Brain microvascular endothelial cell (primary cell): ENCODE measurements around the gene PRPF19.

Experiments
- DNase-seq: peaks from one replicate; pipeline ENCODE4 v3.0.0-alpha.2; 2020
- H3K27ac ChIP-seq: fragments of 250-450 bp; sonication (Bioruptor Pico); 2 replicates; pipeline ENCODE4 v1.5.1; 2020; ENCODE audit warnings: mild to moderate bottlenecking, moderate library complexity
- H3K27me3 ChIP-seq: fragments of 250-450 bp; sonication (Bioruptor Pico); replicated peaks from 2 replicates; pipeline ENCODE4 v1.5.1; 2020; ENCODE audit warnings: mild to moderate bottlenecking
- H3K36me3 ChIP-seq: fragments of 250-450 bp; sonication (Bioruptor Pico); replicated peaks from 2 replicates; pipeline ENCODE4 v1.5.1; 2020; ENCODE audit warnings: mild to moderate bottlenecking
- H3K4me3 ChIP-seq: 2 replicates; pipeline ENCODE4 v1.5.1; 2011; ENCODE audit warnings: low read depth, mild to moderate bottlenecking, control low read depth, low read length, moderate library complexity
- in situ Hi-C: cut with HindIII; loops from 2 replicates; pipeline ENCODE4 v1.10.0; 2017; ENCODE audit warnings: low sequenced_read_pairs, low pct_ligation_motif_present
- TF ChIP-seq, protein P1 (sequence below): IDR thresholded peaks from 2 replicates; pipeline ENCODE4 v1.5.1; 2011; ENCODE audit warnings: low read depth, mild to moderate bottlenecking, moderate library complexity, low read length, control low read depth, inconsistent platforms; ENCODE audit errors: missing control alignments

PRPF19 gene

DNA sequence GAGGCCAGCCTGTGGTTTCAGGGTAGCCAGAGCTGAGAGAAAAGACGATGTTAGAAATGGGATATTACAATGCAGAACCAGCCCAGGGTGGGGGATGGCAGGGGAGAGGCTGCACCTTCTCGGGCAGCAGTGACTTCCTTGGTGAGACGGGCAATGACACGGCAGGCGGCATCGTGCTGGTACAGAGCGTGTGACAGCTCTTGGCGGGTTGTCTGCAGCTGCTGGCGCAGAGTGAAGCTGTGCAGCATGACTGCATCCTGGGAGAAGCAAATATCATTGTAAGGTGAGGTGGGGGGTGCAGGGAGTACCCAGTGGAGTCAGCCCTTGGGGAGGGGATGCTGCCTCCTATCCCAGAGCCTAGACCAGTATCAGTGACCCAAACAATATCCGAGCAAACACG is 3.8 kb downstream of the PRPF19 start:
- Histone ChIP-seq H3K4me3 (no peak overlapping the region), H3K36me3 (peaks cover 46% of the 10 kb centered on the region), H3K27me3 (no peaks in the 10 kb centered on the region), H3K27ac (no peak overlapping the region)
- DNase-seq: no peak
- in situ Hi-C loops: loop anchor here (10.0 kb wide), 1 partner anchor 128 kb away; no protein-coding TSS in a partner anchor
- TF ChIP-seq, protein P1, sequence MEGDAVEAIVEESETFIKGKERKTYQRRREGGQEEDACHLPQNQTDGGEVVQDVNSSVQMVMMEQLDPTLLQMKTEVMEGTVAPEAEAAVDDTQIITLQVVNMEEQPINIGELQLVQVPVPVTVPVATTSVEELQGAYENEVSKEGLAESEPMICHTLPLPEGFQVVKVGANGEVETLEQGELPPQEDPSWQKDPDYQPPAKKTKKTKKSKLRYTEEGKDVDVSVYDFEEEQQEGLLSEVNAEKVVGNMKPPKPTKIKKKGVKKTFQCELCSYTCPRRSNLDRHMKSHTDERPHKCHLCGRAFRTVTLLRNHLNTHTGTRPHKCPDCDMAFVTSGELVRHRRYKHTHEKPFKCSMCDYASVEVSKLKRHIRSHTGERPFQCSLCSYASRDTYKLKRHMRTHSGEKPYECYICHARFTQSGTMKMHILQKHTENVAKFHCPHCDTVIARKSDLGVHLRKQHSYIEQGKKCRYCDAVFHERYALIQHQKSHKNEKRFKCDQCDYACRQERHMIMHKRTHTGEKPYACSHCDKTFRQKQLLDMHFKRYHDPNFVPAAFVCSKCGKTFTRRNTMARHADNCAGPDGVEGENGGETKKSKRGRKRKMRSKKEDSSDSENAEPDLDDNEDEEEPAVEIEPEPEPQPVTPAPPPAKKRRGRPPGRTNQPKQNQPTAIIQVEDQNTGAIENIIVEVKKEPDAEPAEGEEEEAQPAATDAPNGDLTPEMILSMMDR: no peak

DNA sequence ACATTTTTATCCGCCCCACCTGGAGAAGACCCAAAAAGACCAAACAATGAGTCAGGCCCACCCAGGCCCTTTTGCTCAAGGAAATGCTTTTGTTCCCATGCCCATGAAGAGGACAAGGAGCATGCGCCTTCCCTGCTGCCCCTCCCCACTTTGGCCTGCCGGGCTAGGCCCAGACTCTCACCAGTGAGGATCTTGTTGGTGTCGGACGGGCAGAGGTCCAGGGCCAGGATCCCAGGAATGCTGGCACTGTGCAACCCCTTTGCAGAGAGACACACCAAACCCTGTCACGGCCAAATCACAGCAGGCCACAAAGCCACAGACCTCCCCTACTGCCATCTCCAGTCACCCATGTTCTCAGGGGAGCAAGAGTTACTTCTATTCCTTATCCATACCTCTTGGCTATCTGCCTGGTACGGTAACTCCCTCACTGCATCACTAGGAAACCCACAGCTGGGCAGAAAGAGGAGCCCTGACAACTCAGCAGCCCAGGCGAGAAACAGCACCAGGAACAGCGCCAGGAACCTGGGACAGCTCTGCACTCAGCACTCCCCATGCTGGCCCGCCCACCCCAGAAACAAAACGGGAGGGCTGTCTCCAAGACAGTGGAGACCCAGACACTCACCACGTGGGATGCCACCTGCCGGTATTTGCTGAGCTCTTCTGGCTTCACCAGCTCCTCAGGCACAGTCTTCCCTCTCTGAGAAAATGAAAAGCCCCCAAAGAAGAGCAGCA is 5.5 kb downstream of the PRPF19 start:
- in situ Hi-C loops: loop anchor here (10.0 kb wide), 1 partner anchor 126 kb away; no protein-coding TSS in a partner anchor
- H3K36me3 ChIP-seq: peaks cover 64% of the 10 kb centered on the region
- TF ChIP-seq, protein P1: no peak
- H3K27ac ChIP-seq: no peak overlapping the region
- H3K27me3 ChIP-seq: no peaks in the 10 kb centered on the region
- DNase-seq: no peak
- H3K4me3 ChIP-seq: no peak overlapping the region

DNA sequence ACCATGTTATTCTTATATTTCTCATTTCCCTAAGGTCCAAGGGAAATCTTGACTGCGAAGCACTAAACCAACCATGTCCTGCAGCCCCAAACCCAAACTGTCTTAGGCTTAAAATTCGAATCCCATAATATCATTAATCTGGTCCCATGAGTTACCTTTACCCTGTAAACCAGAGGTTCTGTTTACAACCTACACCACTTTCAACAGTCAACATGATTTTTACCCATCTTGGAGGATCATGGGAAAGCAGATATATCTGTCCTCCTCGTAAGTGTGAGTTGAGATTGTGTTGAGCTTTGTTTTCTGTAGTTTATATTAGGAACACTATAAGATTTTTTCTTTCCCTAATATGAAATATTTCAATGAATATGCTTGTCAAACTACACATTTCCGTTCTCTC is 6.4 kb downstream of the PRPF19 start:
- peaks cover 68% of the 10 kb centered on the region for H3K36me3 ChIP-seq
- H3K27ac ChIP-seq: no peak overlapping the region
- no peaks in the 10 kb centered on the region for H3K27me3 ChIP-seq
- TF ChIP-seq, protein P1: no peak
- DNase-seq: no peak
- H3K4me3 ChIP-seq: no peak overlapping the region
- in situ Hi-C loops: loop anchor here (10.0 kb wide), 1 partner anchor 125 kb away; no protein-coding TSS in a partner anchor

DNA sequence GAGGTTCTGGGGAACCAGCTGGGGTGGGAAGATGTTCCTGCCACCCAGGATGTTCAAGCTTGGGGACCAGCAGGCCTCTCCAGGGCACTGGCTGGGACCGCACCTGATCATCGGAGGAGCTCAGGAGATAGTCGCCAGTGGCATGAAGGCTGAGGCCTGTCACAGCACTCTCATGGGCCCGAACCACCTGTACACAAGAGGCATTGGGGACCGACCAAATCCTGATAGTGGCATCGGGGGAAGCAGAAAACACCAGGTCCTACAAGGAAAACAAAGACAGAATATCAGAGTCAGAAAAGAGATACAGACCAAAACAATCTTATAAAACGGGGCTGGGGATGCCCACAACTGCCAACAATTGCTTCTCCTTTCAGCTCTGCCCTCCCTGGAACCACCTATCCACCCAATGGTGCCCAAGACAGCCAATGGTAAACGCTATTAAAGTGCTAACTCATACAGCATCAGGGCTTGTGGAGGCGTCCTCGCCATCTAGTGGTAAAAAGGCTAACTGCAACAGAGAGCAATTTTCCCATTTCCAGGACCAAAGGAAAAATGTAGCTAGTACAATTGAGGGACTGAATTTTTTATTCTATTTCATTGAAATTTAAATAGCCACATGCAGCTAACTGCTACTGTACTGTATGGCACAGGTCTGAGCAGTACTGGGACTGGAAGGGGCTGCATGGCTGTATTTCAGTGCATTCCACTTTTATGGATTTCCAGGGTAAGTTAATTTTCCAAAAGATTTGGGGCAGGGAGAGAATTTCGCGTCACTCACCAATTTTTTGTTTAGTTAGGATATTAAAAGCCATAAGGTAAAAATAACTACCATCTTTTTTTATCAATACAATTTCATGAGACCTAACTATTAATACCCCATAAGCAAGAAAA is 7.1 kb downstream of the PRPF19 start:
- TF ChIP-seq, protein P1: peak; percentile 97
- Histone ChIP-seq H3K27me3 (no peaks in the 10 kb centered on the region), H3K27ac (peak overlapping the region; percentile 39), H3K36me3 (peaks cover 74% of the 10 kb centered on the region), H3K4me3 (no peak overlapping the region)
- peak; percentile 68 for DNase-seq
- in situ Hi-C loops: no loop called here

DNA sequence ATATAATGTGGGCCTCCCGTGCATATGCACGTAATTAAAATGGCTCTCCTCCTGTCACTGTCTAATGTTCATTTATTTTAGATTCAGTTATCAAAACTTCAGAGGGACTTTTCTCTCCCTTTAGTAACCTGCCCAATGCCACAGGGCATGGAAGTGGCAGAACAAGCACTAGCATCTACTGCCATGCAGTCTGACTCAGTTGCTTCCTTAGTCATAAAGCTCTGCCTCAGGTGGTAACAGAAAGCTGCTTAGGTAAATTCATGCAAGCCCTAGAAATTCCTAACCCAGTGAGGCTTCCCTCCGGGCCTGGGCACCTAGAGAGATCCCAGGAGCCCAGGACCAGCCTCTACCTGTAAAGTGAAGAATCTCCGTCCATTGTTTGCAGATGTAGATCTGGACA is 8.9 kb downstream of the PRPF19 start:
- H3K27me3 ChIP-seq: no peaks in the 10 kb centered on the region
- DNase-seq: no peak
- in situ Hi-C loops: no loop called here
- H3K36me3 ChIP-seq: peaks cover 78% of the 10 kb centered on the region
- H3K4me3 ChIP-seq: no peak overlapping the region
- H3K27ac ChIP-seq: no peak overlapping the region
- TF ChIP-seq, protein P1: no peak
